ENCODE results near the gene IKZF2. TPM values are rescaled to one million over a fixed set of nuclear protein-coding genes. Genes with fewer than 3 reads are reported as not detected.
"Not testable (repeated sequence)": the region's sequence is repeated elsewhere in the genome, so short reads cannot be mapped to it uniquely, and the experiment has no call there.

The IKZF2 gene
- total RNA-seq, 1 donor from 2014 or later, result 29.7 TPM

GRCh38 chr2:213021971-213022899 lies 129.2 kb downstream of the IKZF2 start:
- Histone ChIP-seq H3K9ac (no peak overlapping the region), H3K27me3 (no peaks in the 10 kb centered on the region), H3F3A (ENCODE audit: low read depth) (no peaks in the 10 kb centered on the region), H3K4me3 (no peak overlapping the region), H4K20me1 (ENCODE audit: low read depth) (no peaks in the 10 kb centered on the region), H3K79me2 (ENCODE audit: low read depth) (no peaks in the 10 kb centered on the region), H3K9me3 (ENCODE audit: low read depth) (no peaks in the 10 kb centered on the region), H3K4me1 (no peaks in the 10 kb centered on the region), H3K36me3 (peaks cover 4% of the 10 kb centered on the region), H3K27ac (no peak overlapping the region), H3K4me2 (no peak overlapping the region), H2AFZ (replicated peaks) (no peak overlapping the region)
- H3K36me3 Mint-ChIP-seq, result peaks cover 17% of the 10 kb centered on the region
- DNase-seq (ENCODE audit: low spot score), result no peak
- no peak for TF ChIP-seq EZH2phosphoT487 (IDR thresholded peaks at IDR 0.05)
- H3K27ac Mint-ChIP-seq, result no peak overlapping the region
- H3K4me1 Mint-ChIP-seq, result peaks cover 10% of the 10 kb centered on the region
- H3K9me3 Mint-ChIP-seq, result no peaks in the 10 kb centered on the region
- no peaks in the 10 kb centered on the region for H3K27me3 Mint-ChIP-seq (ENCODE audit: insufficient read depth, low read depth)
- H3K4me3 Mint-ChIP-seq, result no peak overlapping the region

- Mint-ChIP-seq H3K4me1 (peaks cover 10% of the 10 kb centered on the region), H3K36me3 (peaks cover 17% of the 10 kb centered on the region)
- not testable (repeated sequence) for H3K27me3 Mint-ChIP-seq (ENCODE audit: insufficient read depth, low read depth); H3K9me3 ChIP-seq (ENCODE audit: low read depth); H3K27ac ChIP-seq; H3K36me3 ChIP-seq; DNase-seq (ENCODE audit: low spot score); H3K27ac Mint-ChIP-seq; H4K20me1 ChIP-seq (ENCODE audit: low read depth); H3K4me3 ChIP-seq; H2AFZ ChIP-seq (replicated peaks); H3K79me2 ChIP-seq (ENCODE audit: low read depth); H3K4me3 Mint-ChIP-seq; H3F3A ChIP-seq (ENCODE audit: low read depth); H3K27me3 ChIP-seq; H3K9ac ChIP-seq; H3K4me1 ChIP-seq; H3K9me3 Mint-ChIP-seq; H3K4me2 ChIP-seq
Measured at GRCh38 chr2:213020913-213021312, 130.5 kb downstream of the IKZF2 start.

- Mint-ChIP-seq H3K36me3 (peaks cover 17% of the 10 kb centered on the region), H3K9me3 (no peaks in the 10 kb centered on the region), H3K4me1 (peaks cover 10% of the 10 kb centered on the region), H3K27me3 (ENCODE audit: insufficient read depth, low read depth) (no peaks in the 10 kb centered on the region), H3K27ac (no peak overlapping the region), H3K4me3 (no peak overlapping the region)
- Histone ChIP-seq H3K4me2 (no peak overlapping the region), H3K9me3 (ENCODE audit: low read depth) (no peaks in the 10 kb centered on the region), H3K4me3 (no peak overlapping the region), H3K36me3 (peaks cover 4% of the 10 kb centered on the region), H3K9ac (no peak overlapping the region), H4K20me1 (ENCODE audit: low read depth) (no peaks in the 10 kb centered on the region), H3K27me3 (no peaks in the 10 kb centered on the region), H3K4me1 (no peaks in the 10 kb centered on the region), H3K27ac (no peak overlapping the region), H3F3A (ENCODE audit: low read depth) (no peaks in the 10 kb centered on the region), H3K79me2 (ENCODE audit: low read depth) (no peaks in the 10 kb centered on the region), H2AFZ (replicated peaks) (no peak overlapping the region)
- no peak for DNase-seq (ENCODE audit: low spot score)
- TF ChIP-seq EZH2 (IDR thresholded peaks at IDR 0.05) (no peak), EZH2phosphoT487 (IDR thresholded peaks at IDR 0.05) (no peak), CTCF (IDR thresholded peaks at IDR 0.05) (no peak)
Measured at GRCh38 chr2:213020268-213020667, 131.1 kb downstream of the IKZF2 start.

- DNase-seq (ENCODE audit: low spot score), result no peak
Measured at GRCh38 chr2:213019368-213019767, 132.0 kb downstream of the IKZF2 start.

More at GRCh38 chr2:213019368-213019767, 132.0 kb downstream of the IKZF2 start:
- no peak overlapping the region for H3K27ac ChIP-seq
- H3K4me3 Mint-ChIP-seq, result no peak overlapping the region
- no peak overlapping the region for H3K27ac Mint-ChIP-seq
- H3K9ac ChIP-seq, result no peak overlapping the region
- H3K36me3 Mint-ChIP-seq, result peaks cover 17% of the 10 kb centered on the region
- H3K27me3 ChIP-seq, result no peaks in the 10 kb centered on the region
- H3K9me3 ChIP-seq (ENCODE audit: low read depth), result no peaks in the 10 kb centered on the region
- TF ChIP-seq CTCF (IDR thresholded peaks at IDR 0.05), result no peak
- no peak for TF ChIP-seq EZH2 (IDR thresholded peaks at IDR 0.05)
- TF ChIP-seq EZH2phosphoT487 (IDR thresholded peaks at IDR 0.05), result no peak
- H2AFZ ChIP-seq (replicated peaks), result no peak overlapping the region
- H3K27me3 Mint-ChIP-seq (ENCODE audit: insufficient read depth, low read depth), result no peaks in the 10 kb centered on the region
- H3K36me3 ChIP-seq, result peaks cover 4% of the 10 kb centered on the region
- no peaks in the 10 kb centered on the region for H3K79me2 ChIP-seq (ENCODE audit: low read depth)
- no peaks in the 10 kb centered on the region for H3K9me3 Mint-ChIP-seq
- no peaks in the 10 kb centered on the region for H4K20me1 ChIP-seq (ENCODE audit: low read depth)
- peaks cover 10% of the 10 kb centered on the region for H3K4me1 Mint-ChIP-seq
- H3F3A ChIP-seq (ENCODE audit: low read depth), result no peaks in the 10 kb centered on the region
- H3K4me2 ChIP-seq, result no peak overlapping the region
- no peaks in the 10 kb centered on the region for H3K4me1 ChIP-seq
- no peak overlapping the region for H3K4me3 ChIP-seq

All from neural progenitor cell (in vitro differentiated cells).